Mucosa of descending colon (tissue), 3 donors: ENCODE measurements around the gene AFG3L2. TPM values are rescaled to one million over a fixed set of nuclear protein-coding genes. Genes with fewer than 3 reads are reported as not detected.

Source experiments
- ATAC-seq: fragments of 200-7000 bp; cut with Tn5 transposase; one replicate; pipeline ENCODE4 v1.9.1; 2020; ENCODE audit warnings: mild to moderate bottlenecking, moderate library complexity
- DNase-seq, 3 donors: peaks; one replicate each; pipeline ENCODE4 v3.0.0-alpha.2; 2020
- H3K36me3 ChIP-seq: fragments of 200-600 bp; one replicate; pipeline ENCODE4 v1.8.0; 2021; ENCODE audit warnings: low read depth, mild to moderate bottlenecking
- H3K4me1 ChIP-seq: fragments of 200-600 bp; one replicate; pipeline ENCODE4 v1.8.0; 2021; ENCODE audit warnings: low read depth, mild to moderate bottlenecking
- H3K4me3 ChIP-seq: fragments of 200-600 bp; one replicate; pipeline ENCODE4 v1.8.0; 2021; ENCODE audit warnings: mild to moderate bottlenecking
- H3K9me3 ChIP-seq: fragments of 200-600 bp; one replicate; pipeline ENCODE4 v1.8.0; 2021; ENCODE audit warnings: mild to moderate bottlenecking
- CTCF ChIP-seq: fragments of 200-600 bp; IDR thresholded peaks from one replicate; pipeline ENCODE4 v1.8.0; 2022; ENCODE audit warnings: antibody characterized with exemption, mild to moderate bottlenecking
- intact Hi-C, 2 donors: fragments of 100-400 bp; cut with DNase I in 1 of 2; cut with micrococcal nuclease in 1 of 2; formaldehyde crosslinking; loops; one replicate each; pipeline versions ENCODE4 v1.11.0 to v1.11.1; 2022; cut with DNase I, micrococcal nuclease
- total RNA-seq, 3 donors: library from RNA; stranded (reverse); fragmentation: NEBNext Ultra II Directional in 2 of 3; extraction: Animal tissue kit (Norgen Biotek cat#: 25700) in 2 of 3; gene quantifications; one replicate each; pipeline versions ENCODE4 v1.2.1 to v1.2.4, GENCODE V29; 2021 to 2023
- donor health status: DM: no; HTN: no; CAD: no; lungs with moderate emphysema.
- donor health status: DM: no; HTN: no; CAD: no.
- donor health status: DM: no; HTN: yes; CAD: no.

AFG3L2 gene
- total RNA-seq, 3 donors from 2014 or later = 68.5 to 104 (median 93.1) TPM

GRCh38 chr18:12352188-12352587 is 24.8 kb downstream of the AFG3L2 start:
- ATAC-seq = no peak
- TF ChIP-seq CTCF = no peak

GRCh38 chr18:12347895-12348294 is 29.1 kb downstream of the AFG3L2 start:
- ATAC-seq (no peak), DNase-seq (no peak)
- intact Hi-C loops = no loop called here

More at GRCh38 chr18:12352188-12352587, 24.8 kb downstream of the AFG3L2 start:
- DNase-seq = no peak
- H3K9me3 ChIP-seq = no peaks in the 10 kb centered on the region
- H3K36me3 ChIP-seq = peaks cover 7% of the 10 kb centered on the region
- intact Hi-C loops = no loop called here
- H3K4me1 ChIP-seq = no peaks in the 10 kb centered on the region
- no peak overlapping the region for H3K4me3 ChIP-seq

GRCh38 chr18:12346240-12346565 is 30.8 kb downstream of the AFG3L2 start:
- intact Hi-C loops = no loop called here
- ATAC-seq (no peak), DNase-seq (no peak)
- Histone ChIP-seq H3K9me3 (no peaks in the 10 kb centered on the region), H3K4me3 (no peak overlapping the region), H3K36me3 (peaks cover 5% of the 10 kb centered on the region), H3K4me1 (no peaks in the 10 kb centered on the region)
- TF ChIP-seq CTCF = no peak

More at GRCh38 chr18:12347895-12348294, 29.1 kb downstream of the AFG3L2 start:
- no peak overlapping the region for H3K4me3 ChIP-seq
- H3K4me1 ChIP-seq = no peaks in the 10 kb centered on the region
- TF ChIP-seq CTCF = no peak
- peaks cover 5% of the 10 kb centered on the region for H3K36me3 ChIP-seq
- H3K9me3 ChIP-seq = no peaks in the 10 kb centered on the region

- ATAC-seq = no peak
Measured at GRCh38 chr18:12345491-12346239, 31.4 kb downstream of the AFG3L2 start.

GRCh38 chr18:12342661-12343060 is 34.4 kb downstream of the AFG3L2 start:
- Histone ChIP-seq H3K4me1 (no peaks in the 10 kb centered on the region), H3K9me3 (no peaks in the 10 kb centered on the region), H3K4me3 (no peak overlapping the region), H3K36me3 (peaks cover 5% of the 10 kb centered on the region)
- DNase-seq (no peak), ATAC-seq (no peak)
- TF ChIP-seq CTCF = no peak
- intact Hi-C loops = no loop called here

More at GRCh38 chr18:12345491-12346239, 31.4 kb downstream of the AFG3L2 start:
- Histone ChIP-seq H3K36me3 (peaks cover 5% of the 10 kb centered on the region), H3K4me3 (no peak overlapping the region), H3K9me3 (no peaks in the 10 kb centered on the region), H3K4me1 (no peaks in the 10 kb centered on the region)
- intact Hi-C loops = no loop called here
- no peak for TF ChIP-seq CTCF
- DNase-seq = no peak
